PFSK-1 (cell line): ENCODE data around the gene ORC1.

Experiments
- FOXP2 ChIP-seq: optimal IDR thresholded peaks from 2 replicates; pipeline ENCODE3; 2011; ENCODE audit warnings: borderline replicate concordance, control low read depth, inconsistent platforms; ENCODE audit not compliant: insufficient read depth; ENCODE audit errors: extremely low read length, extremely low read depth
- POLR2AphosphoS5 ChIP-seq: IDR thresholded peaks from 2 replicates; pipeline ENCODE4 v1.6.1; 2012; ENCODE audit warnings: low read depth, mild to moderate bottlenecking, control low read depth, low read length, moderate library complexity
- REST ChIP-seq, 2 experiments: IDR thresholded peaks; 2 replicates each; pipeline versions ENCODE4 v1.6.1 to v1.8.0; 2011 to 2012; ENCODE audit warnings: low read depth in 2 of 2, low read length in 2 of 2, control low read depth in 1 of 2, inconsistent platforms in 1 of 2, mild to moderate bottlenecking in 1 of 2, moderate library complexity in 1 of 2; ENCODE audit not compliant: insufficient read depth in 1 of 2
- SIN3A ChIP-seq: IDR thresholded peaks from 2 replicates; pipeline ENCODE4 v1.6.1; 2012; ENCODE audit warnings: mild to moderate bottlenecking, low read length, moderate library complexity, borderline replicate concordance; ENCODE audit not compliant: insufficient read depth
- TAF1 ChIP-seq: IDR thresholded peaks from 2 replicates; pipeline ENCODE4 v1.6.1; 2012; ENCODE audit warnings: low read length, control low read depth, borderline replicate concordance; ENCODE audit not compliant: insufficient read depth

- TF ChIP-seq REST (IDR thresholded peaks at IDR 0.05; ENCODE audit: insufficient read depth in 1 of 2, low read depth in 2 of 2, low read length in 2 of 2) = no peak
- TF ChIP-seq POLR2AphosphoS5 = no peak
- no peak for TF ChIP-seq TAF1
- TF ChIP-seq FOXP2 = no peak
- TF ChIP-seq SIN3A = no peak
Measured at GRCh38 chr1:52346653-52347052, 57.6 kb downstream of the ORC1 start.
